Lung (tissue), 12 donors: Measurements from ENCODE around the gene GRK3. TPM values are rescaled to one million over a fixed set of nuclear protein-coding genes. Genes with fewer than 3 reads are reported as not detected.

Source experiments
- ATAC-seq: fragments of 200-7000 bp; cut with Tn5 transposase; one replicate; pipeline ENCODE4 v1.9.1; 2020; ENCODE audit warnings: moderate number of reproducible peaks; ENCODE audit not compliant: insufficient read depth, low FRiP score
- DNase-seq, 3 donors: peaks; one replicate each; pipeline ENCODE4 v3.0.0-alpha.2; 2013 to 2017
- H3K27ac ChIP-seq, 2 donors: one replicate each; pipeline ENCODE4 v1.5.1; 2013; ENCODE audit warnings: mild to moderate bottlenecking in 2 of 2, moderate library complexity in 2 of 2, control low read depth in 1 of 2, inconsistent platforms in 1 of 2, low read depth in 1 of 2, low read length in 1 of 2
- H3K27me3 ChIP-seq, 3 donors: one replicate each; pipeline ENCODE4 v1.5.1; 2013; ENCODE audit warnings: low read length in 2 of 3; ENCODE audit not compliant: control insufficient read depth in 3 of 3, insufficient read depth in 3 of 3
- H3K36me3 ChIP-seq, 4 donors: one replicate each; pipeline ENCODE4 v1.5.1; 2013; ENCODE audit warnings: low read length in 4 of 4, mild to moderate bottlenecking in 1 of 4, moderate library complexity in 1 of 4; ENCODE audit not compliant: control insufficient read depth in 4 of 4, insufficient read depth in 4 of 4
- H3K4me1 ChIP-seq, 5 donors: one replicate each; pipeline ENCODE4 v1.5.1; 2013; ENCODE audit warnings: low read length in 5 of 5, mild to moderate bottlenecking in 2 of 5, moderate library complexity in 1 of 5; ENCODE audit not compliant: control insufficient read depth in 5 of 5, insufficient read depth in 5 of 5
- H3K4me3 ChIP-seq: one replicate; pipeline ENCODE4 v1.5.1; 2013; ENCODE audit warnings: mild to moderate bottlenecking, control low read depth, moderate library complexity
- H3K9ac ChIP-seq, 2 donors: one replicate each; pipeline ENCODE4 v1.5.1; 2013; ENCODE audit warnings: low read length in 2 of 2, control low read depth in 1 of 2; ENCODE audit not compliant: insufficient read depth in 1 of 2
- H3K9me3 ChIP-seq, 4 donors: one replicate each; pipeline ENCODE4 v1.5.1; 2013; ENCODE audit warnings: low read length in 3 of 4, mild to moderate bottlenecking in 1 of 4, moderate library complexity in 1 of 4; ENCODE audit not compliant: control insufficient read depth in 4 of 4, insufficient read depth in 3 of 4
- WGBS, 2 donors: extraction: QIAGEN DNeasy Blood & Tissue Kit; methylation state at CpG; one replicate each; pipeline ENCODE4 v1.1.7; 2013; 5-methylcytosine and 5-hydroxymethylcytosine counted together
- polyA plus RNA-seq, 2 donors: library from polyadenylated mRNA; stranded (reverse); fragments of 200-250 nt; gene quantifications; one replicate each; pipeline ENCODE4 v1.2.1, GENCODE V29; 2013
- total RNA-seq, 2 donors: library from RNA; depleted of rRNA in 1 of 2; stranded (reverse); fragments of >200 nt in 1 of 2; gene quantifications; one replicate each; pipeline ENCODE4 v1.2.1, GENCODE V29; 2014 to 2021
- TF ChIP-seq, protein P1 (sequence below): IDR thresholded peaks from 2 replicates; pipeline ENCODE4 v1.5.1; 2012; ENCODE audit warnings: mild to moderate bottlenecking; ENCODE audit errors: control extremely low read depth, extremely low read depth
- donor health status: control.
- donor health status: control.
- donor health status: Bipolar disorder and iron deficiency.
- donor health status: healthy.
- donor health status: DM: yes; HTN: yes; CAD: no.

Gene GRK3
- total and polyA plus RNA-seq, 4 donors = 5.0 to 27.3 (median 18.0) TPM

DNA sequence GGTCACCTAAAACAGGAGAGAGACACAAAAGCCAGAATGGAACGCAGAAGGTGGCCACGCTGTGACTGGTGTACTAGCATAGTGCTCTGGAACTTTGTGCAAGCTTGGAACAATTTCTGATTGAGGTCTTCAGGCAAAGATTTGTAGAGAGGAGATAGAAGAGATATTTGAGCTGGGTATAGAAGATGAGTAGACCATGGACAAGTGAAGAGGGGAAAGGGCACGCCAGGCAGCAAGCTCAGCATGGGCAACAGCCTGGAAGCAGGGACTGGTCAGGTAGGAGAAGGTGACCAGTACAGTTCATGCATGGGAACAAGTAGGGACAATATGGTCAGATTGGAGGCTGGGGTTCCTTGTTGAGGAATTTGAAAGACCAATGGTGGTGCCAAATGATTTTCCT lies 201.9 kb downstream of the GRK3 start:
- Histone ChIP-seq H3K27me3 (peaks cover 0 to 3% (median 0%) of the 10 kb centered on the region in 3 donors), H3K27ac (no peak overlapping the region), H3K9ac (no peak overlapping the region), H3K4me3 (no peak overlapping the region), H3K4me1 (no peaks in the 10 kb centered on the region), H3K9me3 (peaks cover 0 to 21% (median 6%) of the 10 kb centered on the region in 4 donors), H3K36me3 (peaks cover 0 to under 1% (median 0%) of the 10 kb centered on the region in 4 donors)
- ATAC-seq (no peak), DNase-seq (no peak)
- 90 to 92% methylated on average over 3 of the region's 3 CpGs for WGBS, 2 donors
- TF ChIP-seq, protein P1, sequence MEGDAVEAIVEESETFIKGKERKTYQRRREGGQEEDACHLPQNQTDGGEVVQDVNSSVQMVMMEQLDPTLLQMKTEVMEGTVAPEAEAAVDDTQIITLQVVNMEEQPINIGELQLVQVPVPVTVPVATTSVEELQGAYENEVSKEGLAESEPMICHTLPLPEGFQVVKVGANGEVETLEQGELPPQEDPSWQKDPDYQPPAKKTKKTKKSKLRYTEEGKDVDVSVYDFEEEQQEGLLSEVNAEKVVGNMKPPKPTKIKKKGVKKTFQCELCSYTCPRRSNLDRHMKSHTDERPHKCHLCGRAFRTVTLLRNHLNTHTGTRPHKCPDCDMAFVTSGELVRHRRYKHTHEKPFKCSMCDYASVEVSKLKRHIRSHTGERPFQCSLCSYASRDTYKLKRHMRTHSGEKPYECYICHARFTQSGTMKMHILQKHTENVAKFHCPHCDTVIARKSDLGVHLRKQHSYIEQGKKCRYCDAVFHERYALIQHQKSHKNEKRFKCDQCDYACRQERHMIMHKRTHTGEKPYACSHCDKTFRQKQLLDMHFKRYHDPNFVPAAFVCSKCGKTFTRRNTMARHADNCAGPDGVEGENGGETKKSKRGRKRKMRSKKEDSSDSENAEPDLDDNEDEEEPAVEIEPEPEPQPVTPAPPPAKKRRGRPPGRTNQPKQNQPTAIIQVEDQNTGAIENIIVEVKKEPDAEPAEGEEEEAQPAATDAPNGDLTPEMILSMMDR = no peak

DNA sequence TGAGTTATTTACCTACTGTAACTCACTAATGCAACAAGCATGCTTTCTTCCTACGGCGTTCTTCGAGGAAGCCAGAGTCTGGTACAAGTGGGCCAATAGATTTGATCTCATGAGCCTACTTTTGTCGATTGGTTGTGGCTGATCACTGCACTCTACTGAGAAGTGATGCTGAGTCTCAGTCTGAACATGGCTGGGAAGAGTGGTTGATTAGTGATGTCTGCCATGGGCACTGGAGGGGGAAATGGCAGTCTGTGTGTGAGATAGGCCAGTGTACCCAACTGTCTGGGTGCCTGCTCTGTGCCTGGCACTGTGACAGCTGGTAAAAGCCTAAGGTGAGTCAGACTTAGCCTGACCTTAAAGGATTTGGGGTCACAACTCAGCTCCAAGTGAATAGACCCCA lies 205.9 kb downstream of the GRK3 start:
- 92 to 94% methylated on average over 4 of the region's 4 CpGs for WGBS, 2 donors
- Histone ChIP-seq H3K27me3 (no peaks in the 10 kb centered on the region), H3K9me3 (peaks cover 0 to 16% (median 6%) of the 10 kb centered on the region in 4 donors), H3K36me3 (peaks cover 0 to 3% (median 0%) of the 10 kb centered on the region in 4 donors), H3K27ac (no peak overlapping the region), H3K4me3 (no peak overlapping the region), H3K4me1 (no peaks in the 10 kb centered on the region), H3K9ac (no peak overlapping the region)
- ATAC-seq (no peak), DNase-seq (no peak)
- TF ChIP-seq, protein P1 = no peak

DNA sequence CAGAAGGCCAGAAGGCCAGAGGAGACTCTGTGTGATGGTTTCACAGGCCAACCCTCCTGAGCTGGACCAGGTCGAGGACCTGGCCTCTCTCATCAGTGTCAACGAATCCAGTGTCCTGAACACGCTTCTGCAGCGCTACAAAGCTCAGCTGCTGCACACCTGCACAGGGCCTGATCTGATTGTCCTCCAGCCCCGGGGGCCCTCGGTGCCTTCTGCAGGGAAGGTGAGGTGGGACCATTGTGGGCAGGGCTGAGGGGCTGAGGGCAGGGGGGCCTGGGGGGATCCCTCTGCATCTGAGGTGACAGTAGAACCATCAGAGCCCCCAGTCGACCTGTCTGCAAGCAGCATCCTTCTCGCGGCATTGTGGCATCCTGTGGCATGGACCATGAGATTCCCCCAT lies 207.8 kb downstream of the GRK3 start:
- Histone ChIP-seq H3K9ac (no peak overlapping the region), H3K27ac (no peak overlapping the region), H3K9me3 (peaks cover 0 to 2% (median 0%) of the 10 kb centered on the region in 4 donors), H3K4me3 (no peak overlapping the region), H3K36me3 (peaks cover 0 to 3% (median 0%) of the 10 kb centered on the region in 4 donors), H3K4me1 (no peaks in the 10 kb centered on the region), H3K27me3 (no peaks in the 10 kb centered on the region)
- no peak for DNase-seq
- ATAC-seq = no peak
- TF ChIP-seq, protein P1 = no peak
- 71 to 76% methylated on average over 9 of the region's 9 CpGs for WGBS, 2 donors

DNA sequence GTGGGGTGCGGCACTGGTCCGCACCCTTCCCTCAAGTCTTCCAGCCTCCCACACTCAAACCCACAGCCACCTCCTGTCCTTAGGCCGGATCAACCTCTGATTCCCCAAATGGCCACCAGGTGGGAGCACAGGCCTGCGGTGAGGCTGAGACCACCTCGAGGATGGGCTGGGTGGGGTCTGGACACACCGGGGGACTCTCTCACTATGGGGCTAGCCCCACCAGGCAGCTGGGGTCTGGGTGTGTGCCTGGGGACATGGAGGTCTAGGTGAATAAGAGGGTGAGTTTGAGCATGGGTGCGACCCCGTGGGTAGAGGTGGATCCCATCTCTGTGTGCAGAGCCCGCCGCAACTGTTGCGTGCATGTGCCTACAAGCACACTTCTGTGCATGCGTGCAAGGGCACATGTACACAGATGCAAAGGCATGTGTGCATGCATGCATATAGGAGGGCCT lies 210.1 kb downstream of the GRK3 start:
- H3K27me3 ChIP-seq = no peaks in the 10 kb centered on the region
- DNase-seq (peak in 1 of 3 donors; percentile 9), ATAC-seq (no peak)
- no peak overlapping the region for H3K27ac ChIP-seq
- no peak overlapping the region for H3K9ac ChIP-seq
- H3K36me3 ChIP-seq = peaks cover 0 to 3% (median 0%) of the 10 kb centered on the region in 4 donors
- H3K4me1 ChIP-seq = no peaks in the 10 kb centered on the region
- H3K9me3 ChIP-seq = no peaks in the 10 kb centered on the region
- WGBS, 2 donors = 59 to 72% methylated on average over 12 of the region's 12 CpGs
- TF ChIP-seq, protein P1 = no peak
- no peak overlapping the region for H3K4me3 ChIP-seq
